Measurements from ENCODE around the gene CCDC6.

DNA sequence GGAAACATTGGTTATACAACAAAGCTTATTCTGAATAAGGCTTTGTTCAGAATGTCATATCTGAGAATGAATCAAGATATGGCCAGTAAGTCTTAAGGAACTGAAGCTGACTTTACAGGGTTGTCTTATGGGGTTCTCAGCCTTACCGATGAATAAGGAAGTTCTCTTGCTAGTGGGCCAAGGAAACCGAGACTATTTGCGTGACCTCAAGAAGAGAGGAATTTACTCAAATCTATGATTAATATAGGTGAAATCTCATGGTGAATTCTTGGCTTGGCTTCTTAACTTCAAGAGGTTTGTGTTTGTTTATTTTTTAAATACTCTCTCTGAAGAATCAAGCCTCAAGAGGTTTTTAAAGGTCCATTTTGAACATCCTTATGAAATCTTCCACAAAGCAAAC lies 148.4 kb downstream of the CCDC6 start:
- no peak for TF ChIP-seq EZH2phosphoT487 (conservative IDR thresholded peaks at IDR 0.05; ENCODE audit: low read length)
- TF ChIP-seq, protein P1, sequence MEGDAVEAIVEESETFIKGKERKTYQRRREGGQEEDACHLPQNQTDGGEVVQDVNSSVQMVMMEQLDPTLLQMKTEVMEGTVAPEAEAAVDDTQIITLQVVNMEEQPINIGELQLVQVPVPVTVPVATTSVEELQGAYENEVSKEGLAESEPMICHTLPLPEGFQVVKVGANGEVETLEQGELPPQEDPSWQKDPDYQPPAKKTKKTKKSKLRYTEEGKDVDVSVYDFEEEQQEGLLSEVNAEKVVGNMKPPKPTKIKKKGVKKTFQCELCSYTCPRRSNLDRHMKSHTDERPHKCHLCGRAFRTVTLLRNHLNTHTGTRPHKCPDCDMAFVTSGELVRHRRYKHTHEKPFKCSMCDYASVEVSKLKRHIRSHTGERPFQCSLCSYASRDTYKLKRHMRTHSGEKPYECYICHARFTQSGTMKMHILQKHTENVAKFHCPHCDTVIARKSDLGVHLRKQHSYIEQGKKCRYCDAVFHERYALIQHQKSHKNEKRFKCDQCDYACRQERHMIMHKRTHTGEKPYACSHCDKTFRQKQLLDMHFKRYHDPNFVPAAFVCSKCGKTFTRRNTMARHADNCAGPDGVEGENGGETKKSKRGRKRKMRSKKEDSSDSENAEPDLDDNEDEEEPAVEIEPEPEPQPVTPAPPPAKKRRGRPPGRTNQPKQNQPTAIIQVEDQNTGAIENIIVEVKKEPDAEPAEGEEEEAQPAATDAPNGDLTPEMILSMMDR (IDR thresholded peaks at IDR 0.05; ENCODE audit: insufficient read depth, low read length, poor library complexity, severe bottlenecking): no peak
